ENCODE results near the gene CTSD.

Gene CTSD

GRCh38 chr11:1759151-1759850, 4.4 kb downstream of the CTSD start:
- H3K27ac ChIP-seq (ENCODE audit: low read depth, low read length, severe bottlenecking), result no peak overlapping the region
- H3K4me3 ChIP-seq (ENCODE audit: extremely low read depth, insufficient read depth, low read length, poor library complexity, severe bottlenecking), result no peak overlapping the region
- WGBS, 2 experiments (ENCODE audit: insufficient coverage in 2 of 2), result 95 to 96% methylated on average over 17 to 18 of the region's 23 CpGs
- H3K4me1 ChIP-seq (ENCODE audit: control insufficient read depth, insufficient read depth, low read length, poor library complexity, severe bottlenecking), result peaks cover 25% of the 10 kb centered on the region
- H3K9me3 ChIP-seq (ENCODE audit: control insufficient read depth, low read length), result no peaks in the 10 kb centered on the region
- peaks cover 43% of the 10 kb centered on the region for H3K36me3 ChIP-seq (ENCODE audit: control insufficient read depth, insufficient read depth, low read length)

GRCh38 chr11:1758611-1759150, 5.0 kb downstream of the CTSD start:
- Histone ChIP-seq H3K9me3 (ENCODE audit: control insufficient read depth, low read length) (no peaks in the 10 kb centered on the region), H3K27ac (ENCODE audit: low read depth, low read length, severe bottlenecking) (no peak overlapping the region), H3K4me1 (ENCODE audit: control insufficient read depth, insufficient read depth, low read length, poor library complexity, severe bottlenecking) (peaks cover 24% of the 10 kb centered on the region), H3K4me3 (ENCODE audit: extremely low read depth, insufficient read depth, low read length, poor library complexity, severe bottlenecking) (no peak overlapping the region), H3K36me3 (ENCODE audit: control insufficient read depth, insufficient read depth, low read length) (peaks cover 47% of the 10 kb centered on the region)
- 90 to 98% methylated on average over 12 to 14 of the region's 21 CpGs for whole genome bisulfite sequencing, 2 experiments (ENCODE audit: insufficient coverage in 2 of 2)

- 82 to 91% methylated on average over 9 to 17 of the region's 17 CpGs for WGBS, 2 experiments (ENCODE audit: insufficient coverage in 2 of 2)
- Histone ChIP-seq H3K4me1 (ENCODE audit: control insufficient read depth, insufficient read depth, low read length, poor library complexity, severe bottlenecking) (peaks cover 24% of the 10 kb centered on the region), H3K27ac (ENCODE audit: low read depth, low read length, severe bottlenecking) (no peak overlapping the region), H3K9me3 (ENCODE audit: control insufficient read depth, low read length) (no peaks in the 10 kb centered on the region), H3K36me3 (ENCODE audit: control insufficient read depth, insufficient read depth, low read length) (peaks cover 53% of the 10 kb centered on the region), H3K4me3 (ENCODE audit: extremely low read depth, insufficient read depth, low read length, poor library complexity, severe bottlenecking) (no peak overlapping the region)
These were observed 5.7 kb downstream of the CTSD start for GRCh38 chr11:1757861-1758610.

GRCh38 chr11:1756791-1757771, 6.6 kb downstream of the CTSD start:
- H3K4me3 ChIP-seq (ENCODE audit: extremely low read depth, insufficient read depth, low read length, poor library complexity, severe bottlenecking), result no peak overlapping the region
- H3K9me3 ChIP-seq (ENCODE audit: control insufficient read depth, low read length), result no peaks in the 10 kb centered on the region
- WGBS, 2 experiments (ENCODE audit: insufficient coverage in 2 of 2), result 95 to 99% methylated on average over 29 to 40 of the region's 41 CpGs
- peaks cover 60% of the 10 kb centered on the region for H3K36me3 ChIP-seq (ENCODE audit: control insufficient read depth, insufficient read depth, low read length)
- H3K27ac ChIP-seq (ENCODE audit: low read depth, low read length, severe bottlenecking), result no peak overlapping the region
- H3K4me1 ChIP-seq (ENCODE audit: control insufficient read depth, insufficient read depth, low read length, poor library complexity, severe bottlenecking), result peaks cover 24% of the 10 kb centered on the region

GRCh38 chr11:1755692-1756561, 7.8 kb downstream of the CTSD start:
- Histone ChIP-seq H3K4me3 (ENCODE audit: extremely low read depth, insufficient read depth, low read length, poor library complexity, severe bottlenecking) (no peak overlapping the region), H3K4me1 (ENCODE audit: control insufficient read depth, insufficient read depth, low read length, poor library complexity, severe bottlenecking) (peaks cover 23% of the 10 kb centered on the region), H3K27ac (ENCODE audit: low read depth, low read length, severe bottlenecking) (no peak overlapping the region), H3K9me3 (ENCODE audit: control insufficient read depth, low read length) (no peaks in the 10 kb centered on the region), H3K36me3 (ENCODE audit: control insufficient read depth, insufficient read depth, low read length) (peaks cover 60% of the 10 kb centered on the region)
- WGBS, 2 experiments (ENCODE audit: insufficient coverage in 2 of 2), result 87 to 92% methylated on average over 14 to 15 of the region's 16 CpGs

GRCh38 chr11:1755344-1755691, 8.4 kb downstream of the CTSD start:
- 94 to 96% methylated on average over 8 to 9 of the region's 9 CpGs for WGBS, 2 experiments (ENCODE audit: insufficient coverage in 2 of 2)
- Histone ChIP-seq H3K9me3 (ENCODE audit: control insufficient read depth, low read length) (no peaks in the 10 kb centered on the region), H3K4me3 (ENCODE audit: extremely low read depth, insufficient read depth, low read length, poor library complexity, severe bottlenecking) (no peak overlapping the region), H3K27ac (ENCODE audit: low read depth, low read length, severe bottlenecking) (no peak overlapping the region), H3K36me3 (ENCODE audit: control insufficient read depth, insufficient read depth, low read length) (peaks cover 60% of the 10 kb centered on the region), H3K4me1 (ENCODE audit: control insufficient read depth, insufficient read depth, low read length, poor library complexity, severe bottlenecking) (peaks cover 17% of the 10 kb centered on the region)

GRCh38 chr11:1754376-1755150, 9.2 kb downstream of the CTSD start:
- WGBS, 2 experiments (ENCODE audit: insufficient coverage in 2 of 2), result 92 to 97% methylated on average over 6 to 8 of the region's 8 CpGs
- H3K36me3 ChIP-seq (ENCODE audit: control insufficient read depth, insufficient read depth, low read length), result peaks cover 54% of the 10 kb centered on the region

GRCh38 chr11:1753929-1754305, 9.8 kb downstream of the CTSD start:
- H3K27ac ChIP-seq (ENCODE audit: low read depth, low read length, severe bottlenecking), result no peak overlapping the region
- no peak overlapping the region for H3K4me3 ChIP-seq (ENCODE audit: extremely low read depth, insufficient read depth, low read length, poor library complexity, severe bottlenecking)
- H3K4me1 ChIP-seq (ENCODE audit: control insufficient read depth, insufficient read depth, low read length, poor library complexity, severe bottlenecking), result peaks cover 13% of the 10 kb centered on the region
- H3K9me3 ChIP-seq (ENCODE audit: control insufficient read depth, low read length), result no peaks in the 10 kb centered on the region
- WGBS, 2 experiments (ENCODE audit: insufficient coverage in 2 of 2), result 88 to 98% methylated on average over 5 to 13 of the region's 14 CpGs
- peaks cover 50% of the 10 kb centered on the region for H3K36me3 ChIP-seq (ENCODE audit: control insufficient read depth, insufficient read depth, low read length)

More at GRCh38 chr11:1754376-1755150, 9.2 kb downstream of the CTSD start:
- Histone ChIP-seq H3K9me3 (ENCODE audit: control insufficient read depth, low read length) (no peaks in the 10 kb centered on the region), H3K4me3 (ENCODE audit: extremely low read depth, insufficient read depth, low read length, poor library complexity, severe bottlenecking) (no peak overlapping the region), H3K27ac (ENCODE audit: low read depth, low read length, severe bottlenecking) (no peak overlapping the region), H3K4me1 (ENCODE audit: control insufficient read depth, insufficient read depth, low read length, poor library complexity, severe bottlenecking) (peaks cover 13% of the 10 kb centered on the region)

- no peaks in the 10 kb centered on the region for H3K9me3 ChIP-seq (ENCODE audit: control insufficient read depth, low read length)
- no peak overlapping the region for H3K27ac ChIP-seq (ENCODE audit: low read depth, low read length, severe bottlenecking)
- WGBS, 2 experiments (ENCODE audit: insufficient coverage in 2 of 2), result 96% methylated on average over 30 to 37 of the region's 38 CpGs
- peaks cover 46% of the 10 kb centered on the region for H3K36me3 ChIP-seq (ENCODE audit: control insufficient read depth, insufficient read depth, low read length)
- H3K4me1 ChIP-seq (ENCODE audit: control insufficient read depth, insufficient read depth, low read length, poor library complexity, severe bottlenecking), result peaks cover 11% of the 10 kb centered on the region
- H3K4me3 ChIP-seq (ENCODE audit: extremely low read depth, insufficient read depth, low read length, poor library complexity, severe bottlenecking), result no peak overlapping the region
These were observed 10.3 kb downstream of the CTSD start for GRCh38 chr11:1753229-1753928.
